Mucosa of descending colon (tissue), 3 donors: Measurements from ENCODE around the gene SOX8. TPM values are rescaled to one million over a fixed set of nuclear protein-coding genes. Genes with fewer than 3 reads are reported as not detected.

Source experiments
- ATAC-seq: fragments of 200-7000 bp; cut with Tn5 transposase; one replicate; pipeline ENCODE4 v1.9.1; 2020; ENCODE audit warnings: mild to moderate bottlenecking, moderate library complexity
- DNase-seq, 3 donors: peaks; one replicate each; pipeline ENCODE4 v3.0.0-alpha.2; 2020
- H3K36me3 ChIP-seq: fragments of 200-600 bp; one replicate; pipeline ENCODE4 v1.8.0; 2021; ENCODE audit warnings: low read depth, mild to moderate bottlenecking
- H3K4me1 ChIP-seq: fragments of 200-600 bp; one replicate; pipeline ENCODE4 v1.8.0; 2021; ENCODE audit warnings: low read depth, mild to moderate bottlenecking
- H3K4me3 ChIP-seq: fragments of 200-600 bp; one replicate; pipeline ENCODE4 v1.8.0; 2021; ENCODE audit warnings: mild to moderate bottlenecking
- H3K9me3 ChIP-seq: fragments of 200-600 bp; one replicate; pipeline ENCODE4 v1.8.0; 2021; ENCODE audit warnings: mild to moderate bottlenecking
- intact Hi-C, 2 donors: fragments of 100-400 bp; cut with DNase I in 1 of 2; cut with micrococcal nuclease in 1 of 2; formaldehyde crosslinking; loops; one replicate each; pipeline versions ENCODE4 v1.11.0 to v1.11.1; 2022; cut with DNase I, micrococcal nuclease
- total RNA-seq, 3 donors: library from RNA; stranded (reverse); fragmentation: NEBNext Ultra II Directional in 2 of 3; extraction: Animal tissue kit (Norgen Biotek cat#: 25700) in 2 of 3; gene quantifications; one replicate each; pipeline versions ENCODE4 v1.2.1 to v1.2.4, GENCODE V29; 2021 to 2023
- TF ChIP-seq, protein P1 (sequence below): fragments of 200-600 bp; IDR thresholded peaks from one replicate; pipeline ENCODE4 v1.8.0; 2022; ENCODE audit warnings: antibody characterized with exemption, mild to moderate bottlenecking
- donor health status: DM: no; HTN: no; CAD: no; lungs with moderate emphysema.
- donor health status: DM: no; HTN: no; CAD: no.
- donor health status: DM: no; HTN: yes; CAD: no.

The SOX8 gene
- total RNA-seq, 3 donors from 2014 or later: 0.67 to 3.1 (median 0.75) TPM

DNA sequence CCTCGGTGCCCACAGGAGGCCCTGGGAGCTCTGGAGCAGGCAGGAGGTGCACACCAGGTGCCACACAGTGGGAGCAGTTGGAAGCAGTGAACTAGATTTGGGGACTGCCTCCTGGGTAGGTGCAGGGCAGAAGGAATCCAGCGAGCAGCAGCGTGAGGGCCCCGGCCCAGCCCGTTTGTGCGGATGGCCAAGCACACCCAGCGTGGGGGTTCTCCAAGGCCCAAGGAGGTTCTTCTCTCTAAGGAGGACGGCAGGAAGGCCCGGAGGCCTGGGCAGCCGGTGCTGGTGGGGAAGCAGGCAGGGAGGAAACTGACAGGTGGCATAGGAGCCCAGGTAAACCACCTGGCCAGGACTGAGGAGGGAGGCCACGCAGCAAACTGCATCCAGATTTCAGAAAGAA lies 17.0 kb downstream of the SOX8 start:
- no peaks in the 10 kb centered on the region for H3K36me3 ChIP-seq
- no peaks in the 10 kb centered on the region for H3K4me1 ChIP-seq
- intact Hi-C loops: no loop called here
- H3K9me3 ChIP-seq: peaks cover 6% of the 10 kb centered on the region
- H3K4me3 ChIP-seq: no peak overlapping the region
- DNase-seq: no peak
- no peak for ATAC-seq
- TF ChIP-seq, protein P1, sequence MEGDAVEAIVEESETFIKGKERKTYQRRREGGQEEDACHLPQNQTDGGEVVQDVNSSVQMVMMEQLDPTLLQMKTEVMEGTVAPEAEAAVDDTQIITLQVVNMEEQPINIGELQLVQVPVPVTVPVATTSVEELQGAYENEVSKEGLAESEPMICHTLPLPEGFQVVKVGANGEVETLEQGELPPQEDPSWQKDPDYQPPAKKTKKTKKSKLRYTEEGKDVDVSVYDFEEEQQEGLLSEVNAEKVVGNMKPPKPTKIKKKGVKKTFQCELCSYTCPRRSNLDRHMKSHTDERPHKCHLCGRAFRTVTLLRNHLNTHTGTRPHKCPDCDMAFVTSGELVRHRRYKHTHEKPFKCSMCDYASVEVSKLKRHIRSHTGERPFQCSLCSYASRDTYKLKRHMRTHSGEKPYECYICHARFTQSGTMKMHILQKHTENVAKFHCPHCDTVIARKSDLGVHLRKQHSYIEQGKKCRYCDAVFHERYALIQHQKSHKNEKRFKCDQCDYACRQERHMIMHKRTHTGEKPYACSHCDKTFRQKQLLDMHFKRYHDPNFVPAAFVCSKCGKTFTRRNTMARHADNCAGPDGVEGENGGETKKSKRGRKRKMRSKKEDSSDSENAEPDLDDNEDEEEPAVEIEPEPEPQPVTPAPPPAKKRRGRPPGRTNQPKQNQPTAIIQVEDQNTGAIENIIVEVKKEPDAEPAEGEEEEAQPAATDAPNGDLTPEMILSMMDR: no peak

DNA sequence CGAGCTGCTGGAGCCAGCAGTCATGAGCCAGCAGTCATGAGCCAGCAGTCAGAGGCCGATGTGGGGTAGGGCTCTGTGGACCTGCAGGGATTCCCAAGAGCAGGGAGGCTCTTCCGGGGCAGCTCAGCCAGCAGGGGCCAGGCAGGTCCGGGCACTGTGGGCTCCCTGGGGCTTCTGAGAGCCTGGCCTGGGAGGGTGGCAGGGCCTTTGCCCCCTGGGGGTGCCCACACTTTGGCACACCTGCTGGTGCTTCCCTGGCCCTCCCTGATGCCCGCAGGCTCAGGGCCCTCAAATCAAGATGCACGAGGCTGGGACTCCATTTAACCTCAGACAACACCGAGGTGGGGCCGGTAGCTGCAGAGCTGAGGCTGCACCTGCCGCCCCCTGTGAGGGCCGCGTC lies 18.1 kb downstream of the SOX8 start:
- no peak overlapping the region for H3K4me3 ChIP-seq
- H3K4me1 ChIP-seq: no peaks in the 10 kb centered on the region
- H3K9me3 ChIP-seq: peaks cover 6% of the 10 kb centered on the region
- no peak for DNase-seq
- TF ChIP-seq, protein P1: no peak
- no peak for ATAC-seq
- intact Hi-C loops: no loop called here
- no peaks in the 10 kb centered on the region for H3K36me3 ChIP-seq

DNA sequence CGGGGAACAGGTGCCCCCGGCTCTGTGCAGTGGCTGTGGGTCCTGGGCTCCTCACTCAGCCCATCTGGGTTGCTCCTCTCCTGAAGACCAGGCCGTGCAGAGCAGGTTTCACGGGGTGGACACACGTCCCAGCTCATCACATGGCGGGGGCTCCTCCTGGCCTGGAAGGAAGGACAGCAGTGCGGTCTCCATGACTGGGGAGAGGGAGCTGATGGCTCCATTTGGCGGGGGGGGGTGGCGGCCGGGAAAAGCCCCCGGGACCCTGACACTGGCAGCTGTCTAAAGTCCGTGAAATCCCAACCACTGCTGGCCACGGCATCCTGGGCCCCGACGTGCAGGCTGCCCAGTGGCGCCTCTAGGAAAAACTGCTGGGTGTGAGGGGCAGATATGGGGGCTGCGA lies 19.0 kb downstream of the SOX8 start:
- intact Hi-C loops: no loop called here
- Histone ChIP-seq H3K4me3 (no peak overlapping the region), H3K4me1 (no peaks in the 10 kb centered on the region), H3K36me3 (no peaks in the 10 kb centered on the region), H3K9me3 (no peaks in the 10 kb centered on the region)
- DNase-seq: no peak
- TF ChIP-seq, protein P1: no peak
- ATAC-seq: no peak

DNA sequence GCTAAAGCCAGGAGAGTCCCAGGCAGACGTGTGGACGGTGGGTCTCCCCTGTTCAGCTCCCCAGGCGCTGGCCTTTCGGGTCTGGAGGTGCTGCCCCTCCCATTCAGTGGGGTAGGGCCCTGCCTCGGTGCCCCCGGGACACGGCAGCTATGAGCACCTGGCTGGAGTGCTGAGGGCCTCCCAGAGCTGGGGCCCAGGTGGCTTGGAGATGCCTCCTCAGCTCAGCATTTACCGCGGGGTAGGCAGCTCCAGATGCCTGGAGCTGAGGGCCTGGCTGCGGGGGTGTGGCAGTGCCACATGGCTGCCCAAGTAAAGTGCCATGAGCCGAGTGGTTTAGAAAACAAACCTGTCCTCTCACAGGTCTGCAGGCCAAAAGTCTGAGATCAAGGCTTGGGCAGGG lies 19.5 kb downstream of the SOX8 start:
- Histone ChIP-seq H3K36me3 (no peaks in the 10 kb centered on the region), H3K9me3 (no peaks in the 10 kb centered on the region), H3K4me1 (no peaks in the 10 kb centered on the region), H3K4me3 (no peak overlapping the region)
- DNase-seq (no peak), ATAC-seq (no peak)
- TF ChIP-seq, protein P1: no peak
- intact Hi-C loops: no loop called here

DNA sequence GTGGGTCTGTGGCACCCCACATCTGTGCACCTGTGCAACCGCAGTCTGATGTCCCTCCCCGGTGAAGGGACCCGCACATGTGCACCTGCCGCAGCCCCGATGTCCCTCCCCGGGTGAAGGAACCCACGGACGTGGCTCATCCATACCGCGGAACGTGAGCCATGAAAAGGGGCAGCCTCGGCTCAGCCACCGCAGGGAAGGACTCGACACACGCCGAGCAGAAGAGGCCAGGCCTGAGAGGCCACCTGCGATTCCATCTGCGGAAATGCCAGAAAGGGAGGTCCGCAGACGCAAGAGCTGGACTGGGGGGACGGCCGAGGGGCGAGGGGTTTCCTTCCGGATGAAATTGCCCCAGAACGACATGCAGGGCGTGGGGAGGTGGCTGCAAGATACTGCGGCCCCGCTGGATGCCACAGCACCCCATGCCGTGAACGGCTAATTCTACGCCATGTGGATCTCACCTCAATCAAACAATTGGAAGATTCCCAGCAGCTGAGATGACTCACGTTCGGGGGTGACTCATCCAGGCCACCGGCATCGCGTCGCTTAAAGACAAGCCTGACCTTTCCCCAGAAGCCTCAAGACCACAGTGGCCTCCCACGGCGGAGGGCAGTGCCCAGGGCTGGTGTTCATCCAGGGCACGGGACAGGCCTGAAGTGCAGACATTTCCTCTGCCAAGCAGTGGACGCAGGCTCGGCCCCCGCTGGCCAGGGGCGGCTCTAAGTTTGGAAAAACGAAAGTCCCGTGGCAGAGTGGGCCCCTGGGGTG lies 21.0 kb downstream of the SOX8 start:
- no peak overlapping the region for H3K4me3 ChIP-seq
- H3K36me3 ChIP-seq: no peaks in the 10 kb centered on the region
- no peaks in the 10 kb centered on the region for H3K4me1 ChIP-seq
- TF ChIP-seq, protein P1: no peak
- intact Hi-C loops: no loop called here
- no peaks in the 10 kb centered on the region for H3K9me3 ChIP-seq
- DNase-seq: peak in 1 of 3 donors; percentile 24
- ATAC-seq: peak; percentile 60
